SH-SY5Y (cell line): ENCODE measurements around the gene VGF.

ENCODE experiments used
- GATA2 ChIP-seq: IDR thresholded peaks from 2 replicates; pipeline ENCODE4 v1.6.1; 2011; ENCODE audit warnings: mild to moderate bottlenecking, low read depth, low read length
- GATA3 ChIP-seq: IDR thresholded peaks from 2 replicates; pipeline ENCODE4 v1.6.1; 2011; ENCODE audit warnings: low read depth, mild to moderate bottlenecking, low read length, moderate library complexity

DNA sequence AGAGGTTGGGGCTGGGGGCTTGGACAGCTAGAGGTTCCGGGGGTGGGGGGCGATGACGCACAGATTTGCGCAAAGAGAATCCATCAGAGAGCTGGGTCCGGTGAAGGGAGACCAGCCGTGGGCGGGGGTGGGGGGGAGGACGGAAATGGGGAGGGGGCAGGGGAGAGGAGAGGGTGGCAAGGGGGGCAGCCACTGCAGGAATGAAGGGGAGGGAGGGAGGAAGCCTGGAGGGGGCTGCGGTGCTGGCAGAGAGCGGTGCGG is 1.2 kb upstream of the VGF start:
- no peak for TF ChIP-seq GATA2
- no peak for TF ChIP-seq GATA3
